Measurements from ENCODE around the gene HEY2. TPM values are rescaled to one million over a fixed set of nuclear protein-coding genes. Genes with fewer than 3 reads are reported as not detected.

HEY2 gene
- total RNA-seq, 4 donors from 2014 or later = 3.5 to 5.5 (median 5.1) TPM

- Histone ChIP-seq H3K36me3 (no peaks in the 10 kb centered on the region), H3K9me3 (no peaks in the 10 kb centered on the region), H3K4me3 (replicated peaks in 1 of 3) (no peak overlapping the region), H3K27ac (no peak overlapping the region), H3K27me3 (no peaks in the 10 kb centered on the region), H3K4me1 (peaks cover 8 to 11% of the 10 kb centered on the region in 2 donors)
- intact Hi-C loops (cut with DNase I) = no loop called here
- WGBS, 2 donors = 94 to 95% methylated on average over 4 of the region's 4 CpGs
- TF ChIP-seq CTCF (IDR thresholded peaks at IDR 0.05) (no peak), POLR2A (IDR thresholded peaks at IDR 0.05) (no peak)
- DNase-seq = no peak
Measured at GRCh38 chr6:125806813-125807212, 57.4 kb downstream of the HEY2 start.

- Histone ChIP-seq H3K4me1 (peaks cover 8 to 11% of the 10 kb centered on the region in 2 donors), H3K36me3 (no peaks in the 10 kb centered on the region), H3K27ac (no peak overlapping the region), H3K27me3 (no peaks in the 10 kb centered on the region), H3K9me3 (no peaks in the 10 kb centered on the region), H3K4me3 (replicated peaks in 1 of 3) (no peak overlapping the region)
- TF ChIP-seq CTCF (IDR thresholded peaks at IDR 0.05) = no peak
- no peak for TF ChIP-seq POLR2A (IDR thresholded peaks at IDR 0.05)
- 93 to 96% methylated on average over 4 of the region's 4 CpGs for WGBS, 2 donors
- DNase-seq = no peak
- intact Hi-C loops (cut with DNase I) = no loop called here
Measured at GRCh38 chr6:125807293-125807692, 57.9 kb downstream of the HEY2 start.

- H3K27ac ChIP-seq = no peak overlapping the region
- peaks cover 8 to 10% of the 10 kb centered on the region in 2 donors for H3K4me1 ChIP-seq
- no peaks in the 10 kb centered on the region for H3K9me3 ChIP-seq
- no peak for DNase-seq
- intact Hi-C loops (cut with DNase I) = no loop called here
- WGBS, 2 donors = 81 to 86% methylated on average over 4 of the region's 4 CpGs
- no peaks in the 10 kb centered on the region for H3K36me3 ChIP-seq
- no peaks in the 10 kb centered on the region for H3K27me3 ChIP-seq
- TF ChIP-seq POLR2A (IDR thresholded peaks at IDR 0.05) (no peak), CTCF (IDR thresholded peaks at IDR 0.05) (no peak)
- no peak overlapping the region for H3K4me3 ChIP-seq (replicated peaks in 1 of 3)
Measured at GRCh38 chr6:125808060-125808459, 58.6 kb downstream of the HEY2 start.

- H3K27me3 ChIP-seq = no peaks in the 10 kb centered on the region
- peaks cover 8 to 10% of the 10 kb centered on the region in 2 donors for H3K4me1 ChIP-seq
- no peaks in the 10 kb centered on the region for H3K9me3 ChIP-seq
- intact Hi-C loops (cut with DNase I) = no loop called here
- H3K27ac ChIP-seq = no peak overlapping the region
- no peak for DNase-seq
- H3K4me3 ChIP-seq (replicated peaks in 1 of 3) = no peak overlapping the region
- TF ChIP-seq POLR2A (IDR thresholded peaks at IDR 0.05) = no peak
- no peak for TF ChIP-seq CTCF (IDR thresholded peaks at IDR 0.05)
- no peaks in the 10 kb centered on the region for H3K36me3 ChIP-seq
Measured at GRCh38 chr6:125808591-125808990, 59.2 kb downstream of the HEY2 start.

GRCh38 chr6:125809570-125810170, 60.2 kb downstream of the HEY2 start:
- intact Hi-C loops (cut with DNase I) = no loop called here
- H3K4me1 ChIP-seq = peaks cover 8 to 15% of the 10 kb centered on the region in 2 donors
- no peak overlapping the region for H3K4me3 ChIP-seq (replicated peaks in 1 of 3)
- H3K27me3 ChIP-seq = no peaks in the 10 kb centered on the region
- WGBS, 2 donors = 84 to 88% methylated on average over 3 of the region's 3 CpGs
- no peaks in the 10 kb centered on the region for H3K9me3 ChIP-seq
- DNase-seq = no peak
- H3K36me3 ChIP-seq = no peaks in the 10 kb centered on the region
- no peak for TF ChIP-seq POLR2A (IDR thresholded peaks at IDR 0.05)
- no peak for TF ChIP-seq CTCF (IDR thresholded peaks at IDR 0.05)
- H3K27ac ChIP-seq = no peak overlapping the region

All from thyroid gland (tissue), 4 donors.